Measurements from ENCODE around the gene C1orf21.

GRCh38 chr1:184423649-184424048 is 36.8 kb downstream of the C1orf21 start:
- no peak for TF ChIP-seq CTCF (optimal IDR thresholded peaks at IDR 0.05 in 1 of 3, IDR thresholded peaks at IDR 0.05 in 1 of 3, conservative IDR thresholded peaks at IDR 0.05 in 1 of 3; ENCODE audit: extremely low read depth in 1 of 3, insufficient read depth in 2 of 3, low read length in 3 of 3)
- no peak for TF ChIP-seq EZH2 (IDR thresholded peaks at IDR 0.05; ENCODE audit: low read length)
